ENCODE data around the gene MRPL50. TPM values are rescaled to one million over a fixed set of nuclear protein-coding genes. Genes with fewer than 3 reads are reported as not detected.

Gene MRPL50
- total RNA-seq, 3 donors from 2014 or later: 9.4 to 21.2 (median 14.7) TPM

GRCh38 chr9:101369884-101370531, 28.4 kb downstream of the MRPL50 start:
- no peak overlapping the region for H3K4me3 ChIP-seq
- H3K9me3 ChIP-seq: no peaks in the 10 kb centered on the region
- no peaks in the 10 kb centered on the region for H3K4me1 ChIP-seq
- intact Hi-C loops (cut with DNase I; ENCODE audit: low total_unique reads): no loop called here
- no peaks in the 10 kb centered on the region for H3K27me3 ChIP-seq
- no peak for TF ChIP-seq CTCF (IDR thresholded peaks at IDR 0.05)
- TF ChIP-seq POLR2AphosphoS5 (IDR thresholded peaks at IDR 0.05): no peak
- TF ChIP-seq POLR2A (IDR thresholded peaks at IDR 0.05): no peak
- no peak for DNase-seq (ENCODE audit: low spot score in 2 of 2)
- no peak overlapping the region for H3K27ac ChIP-seq
- no peaks in the 10 kb centered on the region for H3K36me3 ChIP-seq

- intact Hi-C loops (cut with DNase I; ENCODE audit: low total_unique reads): no loop called here
These were observed 29.1 kb downstream of the MRPL50 start for GRCh38 chr9:101369286-101369685.

GRCh38 chr9:101367323-101367722, 31.1 kb downstream of the MRPL50 start:
- H3K36me3 ChIP-seq: no peaks in the 10 kb centered on the region
- intact Hi-C loops (cut with DNase I; ENCODE audit: low total_unique reads): no loop called here

More at GRCh38 chr9:101369286-101369685, 29.1 kb downstream of the MRPL50 start:
- no peaks in the 10 kb centered on the region for H3K36me3 ChIP-seq
- no peak overlapping the region for H3K4me3 ChIP-seq
- H3K4me1 ChIP-seq: no peaks in the 10 kb centered on the region
- H3K9me3 ChIP-seq: no peaks in the 10 kb centered on the region
- no peak for DNase-seq (ENCODE audit: low spot score in 2 of 2)
- H3K27ac ChIP-seq: no peak overlapping the region
- H3K27me3 ChIP-seq: no peaks in the 10 kb centered on the region
- no peak for TF ChIP-seq CTCF (IDR thresholded peaks at IDR 0.05)
- no peak for TF ChIP-seq POLR2A (IDR thresholded peaks at IDR 0.05)
- no peak for TF ChIP-seq POLR2AphosphoS5 (IDR thresholded peaks at IDR 0.05)

GRCh38 chr9:101366038-101366756, 32.2 kb downstream of the MRPL50 start:
- H3K36me3 ChIP-seq: no peaks in the 10 kb centered on the region
- H3K4me3 ChIP-seq: no peak overlapping the region
- DNase-seq (ENCODE audit: low spot score in 2 of 2): no peak
- no peaks in the 10 kb centered on the region for H3K27me3 ChIP-seq
- intact Hi-C loops (cut with DNase I; ENCODE audit: low total_unique reads): no loop called here
- TF ChIP-seq POLR2A (IDR thresholded peaks at IDR 0.05) (no peak), CTCF (IDR thresholded peaks at IDR 0.05) (no peak), POLR2AphosphoS5 (IDR thresholded peaks at IDR 0.05) (no peak)
- H3K4me1 ChIP-seq: no peaks in the 10 kb centered on the region
- no peak overlapping the region for H3K27ac ChIP-seq
- H3K9me3 ChIP-seq: no peaks in the 10 kb centered on the region

More at GRCh38 chr9:101367323-101367722, 31.1 kb downstream of the MRPL50 start:
- H3K4me3 ChIP-seq: no peak overlapping the region
- no peak overlapping the region for H3K27ac ChIP-seq
- DNase-seq (ENCODE audit: low spot score in 2 of 2): no peak
- no peaks in the 10 kb centered on the region for H3K4me1 ChIP-seq
- H3K27me3 ChIP-seq: no peaks in the 10 kb centered on the region
- TF ChIP-seq POLR2AphosphoS5 (IDR thresholded peaks at IDR 0.05) (no peak), CTCF (IDR thresholded peaks at IDR 0.05) (no peak), POLR2A (IDR thresholded peaks at IDR 0.05) (no peak)
- H3K9me3 ChIP-seq: no peaks in the 10 kb centered on the region

- Histone ChIP-seq H3K4me1 (no peaks in the 10 kb centered on the region), H3K27me3 (no peaks in the 10 kb centered on the region), H3K36me3 (no peaks in the 10 kb centered on the region), H3K9me3 (no peaks in the 10 kb centered on the region), H3K4me3 (no peak overlapping the region), H3K27ac (no peak overlapping the region)
- intact Hi-C loops (cut with DNase I; ENCODE audit: low total_unique reads): no loop called here
- DNase-seq (ENCODE audit: low spot score in 2 of 2): no peak
- TF ChIP-seq CTCF (IDR thresholded peaks at IDR 0.05) (no peak), POLR2AphosphoS5 (IDR thresholded peaks at IDR 0.05) (no peak), POLR2A (IDR thresholded peaks at IDR 0.05) (no peak)
These were observed 33.2 kb downstream of the MRPL50 start for GRCh38 chr9:101365181-101365580.
